LNCaP clone FGC (cell line): ENCODE measurements around the gene MROH8.

Source experiments
- DNase-seq: peaks from one replicate; pipeline ENCODE4 v3.0.0-alpha.2; 2011; ENCODE audit warnings: low read depth
- H3K4me3 ChIP-seq: 2 replicates; pipeline ENCODE4 v1.5.1; 2011; ENCODE audit warnings: mild to moderate bottlenecking, low read depth, low read length, control low read depth
- TF ChIP-seq, protein P1 (sequence below): IDR thresholded peaks from 2 replicates; pipeline ENCODE4 v1.5.1; 2012; ENCODE audit warnings: mild to moderate bottlenecking; ENCODE audit not compliant: control insufficient read depth, insufficient read depth; ENCODE audit errors: extremely low read depth

Gene MROH8

GRCh38 chr20:37123441-37123840 is 55.9 kb downstream of the MROH8 start:
- H3K4me3 ChIP-seq, result no peak overlapping the region
- TF ChIP-seq, protein P1, sequence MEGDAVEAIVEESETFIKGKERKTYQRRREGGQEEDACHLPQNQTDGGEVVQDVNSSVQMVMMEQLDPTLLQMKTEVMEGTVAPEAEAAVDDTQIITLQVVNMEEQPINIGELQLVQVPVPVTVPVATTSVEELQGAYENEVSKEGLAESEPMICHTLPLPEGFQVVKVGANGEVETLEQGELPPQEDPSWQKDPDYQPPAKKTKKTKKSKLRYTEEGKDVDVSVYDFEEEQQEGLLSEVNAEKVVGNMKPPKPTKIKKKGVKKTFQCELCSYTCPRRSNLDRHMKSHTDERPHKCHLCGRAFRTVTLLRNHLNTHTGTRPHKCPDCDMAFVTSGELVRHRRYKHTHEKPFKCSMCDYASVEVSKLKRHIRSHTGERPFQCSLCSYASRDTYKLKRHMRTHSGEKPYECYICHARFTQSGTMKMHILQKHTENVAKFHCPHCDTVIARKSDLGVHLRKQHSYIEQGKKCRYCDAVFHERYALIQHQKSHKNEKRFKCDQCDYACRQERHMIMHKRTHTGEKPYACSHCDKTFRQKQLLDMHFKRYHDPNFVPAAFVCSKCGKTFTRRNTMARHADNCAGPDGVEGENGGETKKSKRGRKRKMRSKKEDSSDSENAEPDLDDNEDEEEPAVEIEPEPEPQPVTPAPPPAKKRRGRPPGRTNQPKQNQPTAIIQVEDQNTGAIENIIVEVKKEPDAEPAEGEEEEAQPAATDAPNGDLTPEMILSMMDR, result no peak
- DNase-seq, result no peak

GRCh38 chr20:37120497-37120896 is 58.9 kb downstream of the MROH8 start:
- no peak for DNase-seq
- TF ChIP-seq, protein P1, result no peak

DNA sequence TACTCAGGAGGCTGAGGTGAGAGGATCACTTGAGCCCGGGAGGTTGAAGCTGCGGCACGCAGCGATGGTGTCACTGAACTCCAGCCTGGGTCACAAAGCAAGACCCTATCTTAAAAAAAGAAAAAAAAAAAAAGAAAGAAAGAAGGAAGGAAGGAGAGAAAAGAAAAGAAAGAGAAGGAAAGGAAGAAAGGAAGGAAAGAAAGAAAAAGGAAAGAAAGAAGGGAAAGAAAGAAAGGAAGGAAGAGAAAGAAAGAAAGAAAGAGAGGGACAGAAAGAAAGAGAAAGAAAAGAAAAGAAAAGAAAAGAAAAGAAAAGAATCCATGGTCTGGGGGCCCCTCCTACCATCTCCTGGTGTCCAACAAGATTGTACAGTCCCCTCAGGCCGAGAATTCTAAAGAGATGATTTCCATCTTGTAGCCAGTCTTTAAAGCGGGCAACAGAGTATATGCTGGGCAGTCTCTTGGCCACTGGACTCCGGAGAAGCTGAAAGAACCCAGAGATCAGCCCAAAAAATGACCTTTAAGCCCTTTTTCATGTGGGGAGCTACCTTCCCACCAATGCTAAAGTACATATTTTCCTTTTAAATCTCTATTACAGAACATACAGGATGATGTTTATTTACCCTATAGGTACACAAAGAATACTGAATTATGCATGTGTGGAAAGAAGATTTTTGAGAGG is 59.9 kb downstream of the MROH8 start:
- TF ChIP-seq, protein P1, result no peak
- no peak for DNase-seq
- H3K4me3 ChIP-seq, result no peak overlapping the region

More at GRCh38 chr20:37120497-37120896, 58.9 kb downstream of the MROH8 start:
- H3K4me3 ChIP-seq, result no peak overlapping the region

- DNase-seq, result no peak
- TF ChIP-seq, protein P1, result no peak
- no peak overlapping the region for H3K4me3 ChIP-seq
These were observed 65.3 kb downstream of the MROH8 start for GRCh38 chr20:37114012-37114411.

DNA sequence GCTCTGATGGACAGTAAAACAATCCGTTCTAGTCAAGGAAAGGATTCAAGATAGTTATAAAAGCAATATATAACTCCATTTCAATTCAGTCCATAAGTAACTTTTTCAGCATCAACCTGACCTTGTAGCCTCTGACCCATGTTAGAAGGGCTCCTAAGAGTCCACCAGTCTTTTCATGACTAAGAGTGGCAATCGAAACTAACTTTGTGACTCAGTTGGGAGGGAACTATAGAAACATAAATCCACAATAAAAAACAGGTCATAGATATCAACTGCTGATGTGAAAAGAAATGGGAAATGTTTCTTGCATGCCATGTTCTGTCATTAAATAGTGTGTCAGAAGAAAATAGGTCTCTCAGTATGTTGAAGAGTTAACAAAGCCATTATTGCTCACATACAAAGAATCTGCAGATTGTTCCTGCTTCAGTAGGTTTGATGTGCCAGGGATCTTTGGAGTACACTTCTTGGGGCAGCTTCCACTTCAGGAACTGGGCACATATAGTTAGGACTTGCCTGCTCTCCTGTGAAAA is 67.4 kb downstream of the MROH8 start:
- no peak overlapping the region for H3K4me3 ChIP-seq
- TF ChIP-seq, protein P1, result no peak
- no peak for DNase-seq

GRCh38 chr20:37108676-37109075 is 70.7 kb downstream of the MROH8 start:
- H3K4me3 ChIP-seq, result no peak overlapping the region
- TF ChIP-seq, protein P1, result no peak
- no peak for DNase-seq

DNA sequence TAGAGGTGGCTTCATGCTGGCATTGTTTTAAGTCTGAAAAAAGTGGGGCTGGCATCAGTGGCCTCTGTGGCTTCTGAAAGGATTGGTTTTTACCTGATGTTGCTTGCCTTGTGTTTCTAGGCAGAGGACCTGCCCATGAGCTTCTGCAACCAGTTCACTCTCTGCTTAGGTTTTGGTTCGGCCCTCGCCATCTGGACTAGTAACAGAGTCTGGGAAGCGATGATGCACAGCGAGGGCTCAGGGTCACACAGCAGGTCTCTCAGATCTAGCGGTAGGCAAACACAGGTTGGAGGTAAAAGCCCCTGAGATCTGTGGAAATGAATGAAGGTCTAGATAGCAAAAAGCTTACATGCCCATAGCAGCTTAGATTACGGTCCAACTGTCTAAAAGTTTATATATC is 76.8 kb downstream of the MROH8 start:
- DNase-seq, result no peak
- TF ChIP-seq, protein P1, result no peak

More for the DNA sequence above, 76.8 kb downstream of the MROH8 start:
- H3K4me3 ChIP-seq, result no peak overlapping the region
